PFSK-1 (cell line): Measurements from ENCODE around the gene SET.

Experiments
- FOXP2 ChIP-seq: optimal IDR thresholded peaks from 2 replicates; pipeline ENCODE3; 2011; ENCODE audit warnings: borderline replicate concordance, control low read depth, inconsistent platforms; ENCODE audit not compliant: insufficient read depth; ENCODE audit errors: extremely low read length, extremely low read depth
- POLR2AphosphoS5 ChIP-seq: IDR thresholded peaks from 2 replicates; pipeline ENCODE4 v1.6.1; 2012; ENCODE audit warnings: low read depth, mild to moderate bottlenecking, control low read depth, low read length, moderate library complexity
- REST ChIP-seq, 2 experiments: IDR thresholded peaks; 2 replicates each; pipeline versions ENCODE4 v1.6.1 to v1.8.0; 2011 to 2012; ENCODE audit warnings: low read depth in 2 of 2, low read length in 2 of 2, control low read depth in 1 of 2, inconsistent platforms in 1 of 2, mild to moderate bottlenecking in 1 of 2, moderate library complexity in 1 of 2; ENCODE audit not compliant: insufficient read depth in 1 of 2
- SIN3A ChIP-seq: IDR thresholded peaks from 2 replicates; pipeline ENCODE4 v1.6.1; 2012; ENCODE audit warnings: mild to moderate bottlenecking, low read length, moderate library complexity, borderline replicate concordance; ENCODE audit not compliant: insufficient read depth
- TAF1 ChIP-seq: IDR thresholded peaks from 2 replicates; pipeline ENCODE4 v1.6.1; 2012; ENCODE audit warnings: low read length, control low read depth, borderline replicate concordance; ENCODE audit not compliant: insufficient read depth

The SET gene

GRCh38 chr9:128657796-128658195, 31.2 kb upstream of the SET start:
- TF ChIP-seq TAF1, result no peak
- TF ChIP-seq FOXP2, result no peak
- no peak for TF ChIP-seq POLR2AphosphoS5
- no peak for TF ChIP-seq REST (IDR thresholded peaks at IDR 0.05; ENCODE audit: insufficient read depth in 1 of 2, low read depth in 2 of 2, low read length in 2 of 2)
- no peak for TF ChIP-seq SIN3A

DNA sequence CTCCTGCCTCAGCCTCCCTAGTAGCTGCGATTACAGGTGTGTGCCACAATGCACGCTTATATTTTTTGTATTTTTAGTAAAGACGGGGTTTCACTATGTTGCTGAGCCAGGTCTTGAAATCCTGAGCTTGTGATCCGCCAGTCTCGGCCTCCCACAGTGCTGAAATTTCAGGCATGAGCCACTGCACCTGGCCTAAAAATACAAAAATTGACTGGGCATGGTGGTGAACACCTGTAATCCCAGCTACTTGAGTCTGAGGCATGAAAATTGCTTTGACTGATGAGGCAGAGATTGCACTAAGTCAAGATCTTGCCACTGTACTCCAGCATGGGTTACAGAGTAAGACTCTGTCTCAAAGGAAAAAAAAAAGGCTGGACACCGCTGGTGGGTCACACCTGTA, 19.2 kb upstream of the SET start:
- TF ChIP-seq TAF1, result no peak

DNA sequence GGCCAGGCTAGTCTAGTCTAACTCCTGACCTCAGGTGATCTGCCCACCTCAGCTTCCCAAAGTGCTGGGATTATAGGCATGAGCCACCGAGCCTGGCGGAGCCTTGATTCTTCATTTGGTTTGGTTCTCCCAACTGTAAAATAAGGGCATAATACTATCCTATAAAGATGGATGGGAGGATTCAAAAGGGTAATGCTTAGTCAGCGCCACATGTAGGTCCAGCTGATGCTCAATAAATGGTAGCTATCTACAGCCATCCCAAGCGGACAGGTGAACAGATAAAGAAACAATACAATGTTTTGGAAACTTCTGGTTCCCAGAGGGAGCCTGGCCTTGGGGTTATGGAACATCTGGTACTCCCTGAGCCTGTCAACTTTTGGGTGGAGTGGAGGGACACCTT, 13.6 kb upstream of the SET start:
- TF ChIP-seq POLR2AphosphoS5, result no peak
- no peak for TF ChIP-seq FOXP2
- no peak for TF ChIP-seq TAF1
- no peak for TF ChIP-seq SIN3A

DNA sequence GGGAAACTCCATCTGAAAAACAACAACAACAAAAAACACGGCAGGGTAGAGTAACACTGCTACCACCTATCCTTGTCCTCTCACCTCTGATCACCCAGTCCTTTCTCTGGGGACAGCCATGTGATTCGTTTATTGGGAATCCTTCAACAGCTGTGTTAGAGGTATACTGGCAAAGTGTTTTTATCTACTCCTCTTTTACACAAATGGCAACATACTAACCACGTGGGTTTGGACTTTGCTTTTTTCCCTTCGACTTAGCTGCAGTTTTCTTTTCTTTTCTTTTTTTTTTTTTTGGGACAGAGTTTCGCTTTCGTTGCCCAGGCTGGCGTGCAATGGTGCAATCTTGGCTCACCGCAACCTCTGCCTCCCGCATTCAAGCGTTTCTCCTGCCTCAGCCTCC, 11.2 kb upstream of the SET start:
- no peak for TF ChIP-seq REST (IDR thresholded peaks at IDR 0.05; ENCODE audit: insufficient read depth in 1 of 2, low read depth in 2 of 2, low read length in 2 of 2)
- TF ChIP-seq POLR2AphosphoS5, result no peak
- no peak for TF ChIP-seq TAF1
- TF ChIP-seq SIN3A, result no peak
- no peak for TF ChIP-seq FOXP2

- TF ChIP-seq POLR2AphosphoS5 (peak; percentile 14; the same call in 1 of the 2 replicates), FOXP2 (no peak), TAF1 (0 out of 2 replicates have a peak, but pooled peaks have one; percentile 21), SIN3A (no peak)
Observed at GRCh38 chr9:128683340-128684064, 5.5 kb upstream of the SET start.

DNA sequence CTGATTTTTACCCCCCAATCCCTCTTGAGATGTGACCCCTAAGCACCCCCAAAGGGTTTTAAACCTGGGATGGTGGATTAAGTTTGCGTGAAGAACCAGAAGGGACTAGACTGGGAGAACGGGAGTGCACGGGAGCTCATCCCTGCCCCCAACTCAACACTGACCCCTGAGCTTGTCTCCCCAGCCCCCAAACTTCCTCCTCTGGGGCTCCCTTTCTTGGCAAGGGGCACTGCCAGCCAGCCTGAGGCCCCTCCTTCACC, 5.0 kb upstream of the SET start:
- no peak for TF ChIP-seq FOXP2
- no peak for TF ChIP-seq TAF1
- no peak for TF ChIP-seq REST (IDR thresholded peaks at IDR 0.05; ENCODE audit: insufficient read depth in 1 of 2, low read depth in 2 of 2, low read length in 2 of 2)
- no peak for TF ChIP-seq POLR2AphosphoS5
- no peak for TF ChIP-seq SIN3A

DNA sequence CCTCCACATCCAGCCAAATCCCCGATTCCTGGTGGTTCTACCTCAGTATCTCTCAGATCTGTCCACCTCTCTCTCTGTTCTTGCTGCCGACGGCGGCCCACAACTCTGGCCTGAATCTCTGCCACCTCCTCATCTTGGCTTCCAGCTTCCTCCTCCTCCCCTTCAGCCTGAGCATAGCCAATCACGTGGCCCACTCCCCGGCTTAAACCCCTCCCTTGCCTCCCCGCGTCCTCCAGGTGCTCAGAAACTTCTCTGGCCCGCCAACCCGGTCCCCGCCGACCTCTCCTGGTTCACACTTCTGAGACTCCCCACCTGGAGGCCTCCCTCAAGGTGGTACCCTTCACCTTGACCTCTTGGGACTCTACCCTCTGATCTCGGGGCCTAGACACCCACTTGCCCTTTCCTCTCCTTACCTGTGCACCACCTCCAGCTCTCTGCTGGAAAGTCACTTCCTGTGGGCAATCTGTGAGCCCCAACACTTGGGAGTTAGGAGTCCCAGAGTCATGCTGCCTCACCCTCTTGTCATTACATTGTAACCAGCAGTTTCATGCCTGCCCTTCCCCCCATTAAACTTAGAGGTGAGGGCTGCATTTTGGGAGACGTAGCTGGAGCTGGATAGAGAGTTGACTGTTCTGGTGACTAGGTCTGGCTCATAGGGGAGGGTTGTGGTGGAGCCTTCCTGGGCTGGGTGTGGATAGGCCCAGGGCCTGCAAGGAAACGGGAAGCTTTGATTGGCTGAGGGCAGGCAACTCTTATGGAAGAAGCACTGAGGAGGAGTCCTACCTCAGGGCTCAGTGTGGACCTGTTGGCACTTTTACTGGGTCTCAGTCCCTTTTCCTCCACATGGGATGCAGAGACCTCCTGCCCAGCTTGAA, 4.5 kb upstream of the SET start:
- TF ChIP-seq REST (IDR thresholded peaks at IDR 0.05; ENCODE audit: insufficient read depth in 1 of 2, low read depth in 2 of 2, low read length in 2 of 2), result no peak
- peak; percentile 52 for TF ChIP-seq POLR2AphosphoS5
- TF ChIP-seq TAF1, result peak; percentile 71; the same call in 1 of the 2 replicates
